Measurements from ENCODE around the gene MARVELD1. TPM values are rescaled to one million over a fixed set of nuclear protein-coding genes. Genes with fewer than 3 reads are reported as not detected.
A peak's percentile ranks its signal among the peaks of the same experiment; 100 is the strongest.

Gene MARVELD1
- total and polyA plus RNA-seq, 2 of the 13 experiments (the other 11 are each of a cell fraction or from before 2014, with no cell fraction given), result not detected

GRCh38 chr10:97701438-97702069 lies 12.0 kb upstream of the MARVELD1 start (continued):
- TF ChIP-seq ATF3 (CRISPR knock-in tag; IDR thresholded peaks at IDR 0.05) (no peak), MYPOP (CRISPR knock-in tag; IDR thresholded peaks at IDR 0.05) (no peak), AHR (CRISPR knock-in tag; IDR thresholded peaks at IDR 0.05) (no peak), ELF3 (CRISPR knock-in tag; IDR thresholded peaks at IDR 0.05) (0 out of 2 replicates have a peak, but pooled peaks have one; percentile 23), LBX2 (CRISPR knock-in tag; IDR thresholded peaks at IDR 0.05; ENCODE audit: borderline replicate concordance) (no peak), ZNF24 (IDR thresholded peaks at IDR 0.05) (no peak), ZNF101 (CRISPR knock-in tag; IDR thresholded peaks at IDR 0.05; ENCODE audit: borderline replicate concordance, low read depth) (no peak), HMGXB4 (CRISPR knock-in tag; IDR thresholded peaks at IDR 0.05; ENCODE audit: borderline replicate concordance in 1 of 2, low read depth in 1 of 2) (peak in 1 of 2 experiments; percentile 40; a peak in 1 of 4 replicates), BORCS8-MEF2B (CRISPR knock-in tag; IDR thresholded peaks at IDR 0.05) (no peak), TEAD3 (CRISPR knock-in tag; optimal IDR thresholded peaks at IDR 0.05; ENCODE audit: borderline replicate concordance) (peak; percentile 32), KLF6 (CRISPR knock-in tag; IDR thresholded peaks at IDR 0.05) (no peak), ZNF143 (CRISPR knock-in tag; IDR thresholded peaks at IDR 0.05) (no peak), ZBTB44 (CRISPR knock-in tag; IDR thresholded peaks at IDR 0.05) (no peak), KDM6A (CRISPR knock-in tag; IDR thresholded peaks at IDR 0.05; ENCODE audit: low read depth) (no peak), CBX5 (CRISPR knock-in tag; IDR thresholded peaks at IDR 0.05; ENCODE audit: borderline replicate concordance) (no peak), ETS1 (CRISPR knock-in tag; IDR thresholded peaks at IDR 0.05) (no peak), DPF2 (CRISPR knock-in tag; IDR thresholded peaks at IDR 0.05; ENCODE audit: borderline replicate concordance, low read depth) (no peak), HNRNPUL1 (IDR thresholded peaks at IDR 0.05; ENCODE audit: low read depth, low read length) (no peak), ELF1 (CRISPR knock-in tag; IDR thresholded peaks at IDR 0.05) (no peak), NONO (IDR thresholded peaks at IDR 0.05) (no peak), NONO (CRISPR knock-in tag; conservative IDR thresholded peaks at IDR 0.05) (no peak), ATF1 (CRISPR knock-in tag; IDR thresholded peaks at IDR 0.05) (no peak), TRAFD1 (CRISPR knock-in tag; IDR thresholded peaks at IDR 0.05; ENCODE audit: borderline replicate concordance) (no peak)

All from HepG2 (cell line).